Activated naive CD4-positive, alpha-beta T cell treated with anti-CD3 and anti-CD28 coated beads, Interleukin-2, amount 10 ng/mL, durations not matched to agents 7 days and 5 days (primary cell): ENCODE measurements around the gene WDR88.

Experiments used
- CTCF ChIA-PET: fragments of 350-600 bp; sonication (Branson Sonifier 250); formaldehyde crosslinking; loops from one replicate; lab custom pipeline; 2021; ENCODE audit warnings: antibody characterized with exemption; lab: Charles Lee
- DNase-seq: peaks from one replicate; pipeline ENCODE4 v3.0.0-alpha.2; 2020
- H3K27ac Mint-ChIP-seq: one replicate; pipeline ENCODE4 v1.8.0; 2021; ENCODE audit warnings: mild to moderate bottlenecking, moderate library complexity, mixed read lengths
- H3K27me3 Mint-ChIP-seq: one replicate; pipeline ENCODE4 v1.8.0; 2021; ENCODE audit warnings: mild to moderate bottlenecking, mixed read lengths
- H3K36me3 Mint-ChIP-seq: one replicate; pipeline ENCODE4 v1.8.0; 2021; ENCODE audit warnings: mixed read lengths
- H3K4me1 Mint-ChIP-seq: one replicate; pipeline ENCODE4 v1.8.0; 2021; ENCODE audit warnings: mixed read lengths
- H3K4me3 Mint-ChIP-seq: one replicate; pipeline ENCODE4 v1.8.0; 2021; ENCODE audit warnings: mild to moderate bottlenecking, moderate library complexity, mixed read lengths
- H3K9me3 Mint-ChIP-seq: one replicate; pipeline ENCODE4 v1.8.0; 2021; ENCODE audit warnings: mixed read lengths

WDR88 gene

GRCh38 chr19:33199441-33200265 is 67.7 kb downstream of the WDR88 start:
- no peak overlapping the region for H3K4me3 Mint-ChIP-seq
- H3K36me3 Mint-ChIP-seq = no peaks in the 10 kb centered on the region
- H3K9me3 Mint-ChIP-seq = no peaks in the 10 kb centered on the region
- H3K4me1 Mint-ChIP-seq = no peaks in the 10 kb centered on the region
- peaks cover 38% of the 10 kb centered on the region for H3K27me3 Mint-ChIP-seq
- CTCF ChIA-PET = no interaction called here
- no peak for DNase-seq
- no peak overlapping the region for H3K27ac Mint-ChIP-seq

- Mint-ChIP-seq H3K4me3 (no peak overlapping the region), H3K4me1 (no peaks in the 10 kb centered on the region), H3K27ac (no peak overlapping the region)
Measured at GRCh38 chr19:33201473-33201872, 69.6 kb downstream of the WDR88 start.

GRCh38 chr19:33201886-33202545 is 70.1 kb downstream of the WDR88 start:
- H3K4me1 Mint-ChIP-seq = no peaks in the 10 kb centered on the region
- H3K27ac Mint-ChIP-seq = no peak overlapping the region
- DNase-seq = no peak
- no peaks in the 10 kb centered on the region for H3K36me3 Mint-ChIP-seq
- H3K27me3 Mint-ChIP-seq = peaks cover 16% of the 10 kb centered on the region
- H3K9me3 Mint-ChIP-seq = no peaks in the 10 kb centered on the region
- CTCF ChIA-PET = interaction anchor here (1.0 kb wide), 1 partner anchor 17 kb away, joined by 4 read pairs; no protein-coding TSS in a partner anchor
- no peak overlapping the region for H3K4me3 Mint-ChIP-seq

More at GRCh38 chr19:33201473-33201872, 69.6 kb downstream of the WDR88 start:
- H3K27me3 Mint-ChIP-seq = peaks cover 21% of the 10 kb centered on the region
- no peaks in the 10 kb centered on the region for H3K36me3 Mint-ChIP-seq
- CTCF ChIA-PET = interaction anchor here (1.0 kb wide), 1 partner anchor 17 kb away, joined by 4 read pairs; no protein-coding TSS in a partner anchor
- DNase-seq = no peak
- no peaks in the 10 kb centered on the region for H3K9me3 Mint-ChIP-seq

GRCh38 chr19:33202546-33203507 is 70.9 kb downstream of the WDR88 start:
- no peaks in the 10 kb centered on the region for H3K9me3 Mint-ChIP-seq
- peaks cover 9% of the 10 kb centered on the region for H3K27me3 Mint-ChIP-seq
- H3K4me3 Mint-ChIP-seq = no peak overlapping the region
- no peaks in the 10 kb centered on the region for H3K4me1 Mint-ChIP-seq
- no peak for DNase-seq
- H3K36me3 Mint-ChIP-seq = no peaks in the 10 kb centered on the region
- CTCF ChIA-PET = interaction anchor here (1.0 kb wide), 1 partner anchor 18 kb away, joined by 4 read pairs; no protein-coding TSS in a partner anchor
- no peak overlapping the region for H3K27ac Mint-ChIP-seq

- Mint-ChIP-seq H3K36me3 (no peaks in the 10 kb centered on the region), H3K9me3 (no peaks in the 10 kb centered on the region), H3K4me3 (no peak overlapping the region), H3K27me3 (peaks cover 7% of the 10 kb centered on the region), H3K27ac (no peak overlapping the region), H3K4me1 (no peaks in the 10 kb centered on the region)
- DNase-seq = no peak
- CTCF ChIA-PET = no interaction called here
Measured at GRCh38 chr19:33203529-33203928, 71.6 kb downstream of the WDR88 start.

DNA sequence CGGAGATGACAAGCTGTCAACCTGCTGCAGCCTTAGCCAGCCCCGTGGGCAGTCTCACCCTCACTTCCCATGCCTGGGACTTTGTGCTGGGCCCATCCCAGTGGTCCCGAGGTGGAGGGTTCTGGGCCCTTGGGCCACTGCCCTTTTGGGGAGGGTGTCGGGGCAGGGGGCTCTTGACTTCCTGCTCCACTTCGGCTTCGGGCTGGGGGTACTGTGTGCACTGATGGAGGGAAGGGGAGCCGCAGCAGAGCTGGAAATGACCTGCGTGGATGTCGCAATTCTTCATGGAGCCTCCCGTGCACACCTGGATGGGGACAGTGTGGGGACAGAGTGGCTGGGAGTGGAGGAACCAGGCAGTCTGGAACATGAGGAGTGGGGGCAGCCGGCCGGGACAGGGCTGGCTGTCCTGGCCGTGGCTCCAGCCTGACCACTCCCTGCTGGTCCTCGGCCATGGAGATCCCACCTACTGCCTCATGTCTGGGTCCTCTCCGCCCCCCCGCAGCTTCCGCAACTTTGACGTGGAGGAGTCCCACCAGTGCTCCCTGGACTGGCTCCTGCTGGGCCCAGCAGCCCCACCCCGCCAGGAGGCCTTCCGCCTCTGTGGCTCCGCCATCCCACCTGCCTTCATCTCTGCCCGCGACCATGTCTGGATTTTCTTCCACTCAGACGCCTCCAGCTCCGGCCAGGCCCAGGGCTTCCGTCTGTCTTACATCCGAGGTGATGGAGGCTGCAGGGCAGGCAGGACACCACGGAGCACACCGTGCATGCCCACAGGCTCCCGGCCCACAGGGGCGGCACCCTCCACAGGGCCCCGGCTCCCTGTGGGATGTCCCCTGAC is 72.4 kb downstream of the WDR88 start:
- H3K36me3 Mint-ChIP-seq = no peaks in the 10 kb centered on the region
- H3K27me3 Mint-ChIP-seq = peaks cover 3% of the 10 kb centered on the region
- no peak overlapping the region for H3K4me3 Mint-ChIP-seq
- no peaks in the 10 kb centered on the region for H3K4me1 Mint-ChIP-seq
- no peak for DNase-seq
- no peak overlapping the region for H3K27ac Mint-ChIP-seq
- H3K9me3 Mint-ChIP-seq = no peaks in the 10 kb centered on the region
- CTCF ChIA-PET = no interaction called here

DNA sequence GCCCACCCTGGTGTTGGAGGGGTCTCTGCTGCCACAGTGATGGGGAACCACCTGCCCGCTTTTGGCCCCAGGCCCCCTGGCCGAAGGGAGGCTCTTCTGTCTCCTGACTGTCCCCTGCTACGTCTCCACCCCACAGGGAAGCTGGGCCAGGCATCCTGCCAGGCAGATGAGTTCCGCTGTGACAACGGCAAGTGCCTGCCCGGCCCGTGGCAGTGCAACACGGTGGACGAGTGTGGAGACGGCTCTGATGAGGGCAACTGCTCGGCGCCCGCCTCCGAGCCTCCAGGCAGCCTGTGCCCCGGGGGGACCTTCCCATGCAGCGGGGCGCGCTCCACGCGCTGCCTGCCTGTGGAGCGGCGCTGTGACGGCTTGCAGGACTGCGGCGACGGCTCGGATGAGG is 73.2 kb downstream of the WDR88 start:
- no peaks in the 10 kb centered on the region for H3K9me3 Mint-ChIP-seq
- H3K27ac Mint-ChIP-seq = no peak overlapping the region
- CTCF ChIA-PET = interaction anchor here (0.5 kb wide), 1 partner anchor 120 kb away, joined by 3 read pairs; no protein-coding TSS in a partner anchor
- no peaks in the 10 kb centered on the region for H3K4me1 Mint-ChIP-seq
- H3K27me3 Mint-ChIP-seq = peaks cover 3% of the 10 kb centered on the region
- DNase-seq = no peak
- H3K36me3 Mint-ChIP-seq = no peaks in the 10 kb centered on the region
- H3K4me3 Mint-ChIP-seq = no peak overlapping the region

- Mint-ChIP-seq H3K27ac (no peak overlapping the region), H3K9me3 (no peaks in the 10 kb centered on the region), H3K27me3 (no peaks in the 10 kb centered on the region), H3K36me3 (no peaks in the 10 kb centered on the region), H3K4me3 (no peak overlapping the region), H3K4me1 (no peaks in the 10 kb centered on the region)
- no peak for DNase-seq
- CTCF ChIA-PET = interaction anchor here (0.5 kb wide), 1 partner anchor 119 kb away, joined by 3 read pairs; no protein-coding TSS in a partner anchor
Measured at GRCh38 chr19:33205531-33206260, 73.8 kb downstream of the WDR88 start.

DNA sequence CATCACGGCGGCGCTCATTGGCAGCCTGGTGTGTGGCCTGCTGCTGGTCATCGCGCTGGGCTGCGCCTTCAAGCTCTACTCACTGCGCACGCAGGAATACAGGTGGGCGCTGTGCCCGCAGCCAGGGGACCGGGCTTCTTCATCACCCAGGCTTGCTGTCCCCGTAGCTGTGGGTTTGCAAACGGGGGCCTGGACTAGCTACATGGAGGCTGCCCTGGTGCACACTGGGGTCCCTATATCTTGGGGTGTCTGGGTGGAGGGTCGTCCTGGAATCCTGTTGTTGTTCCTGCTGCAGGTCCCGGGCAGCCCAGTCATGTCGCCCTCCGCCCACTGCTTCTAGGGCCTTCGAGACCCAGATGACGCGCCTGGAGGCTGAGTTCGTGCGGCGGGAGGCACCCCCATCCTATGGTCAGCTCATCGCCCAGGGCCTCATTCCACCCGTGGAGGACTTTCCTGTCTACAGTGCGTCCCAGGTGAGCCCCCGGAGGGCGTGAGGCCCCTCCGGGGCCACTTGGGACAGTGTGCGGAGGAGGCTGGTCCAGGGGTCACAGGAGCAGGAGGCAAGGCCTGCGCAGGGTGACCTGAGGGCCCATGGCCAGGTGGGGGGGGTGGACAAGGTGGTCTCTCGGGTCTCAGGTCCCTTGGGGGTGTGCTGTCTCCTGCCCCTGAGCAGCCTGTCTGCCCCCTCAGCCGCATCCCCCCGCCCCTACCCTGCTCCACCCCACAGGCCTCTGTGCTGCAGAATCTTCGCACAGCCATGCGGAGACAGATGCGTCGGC is 74.5 kb downstream of the WDR88 start:
- Mint-ChIP-seq H3K27me3 (no peaks in the 10 kb centered on the region), H3K36me3 (no peaks in the 10 kb centered on the region), H3K27ac (no peak overlapping the region), H3K9me3 (no peaks in the 10 kb centered on the region), H3K4me1 (no peaks in the 10 kb centered on the region), H3K4me3 (no peak overlapping the region)
- CTCF ChIA-PET = no interaction called here
- DNase-seq = no peak

- Mint-ChIP-seq H3K27ac (no peak overlapping the region), H3K9me3 (no peaks in the 10 kb centered on the region), H3K36me3 (no peaks in the 10 kb centered on the region), H3K27me3 (no peaks in the 10 kb centered on the region), H3K4me3 (no peak overlapping the region), H3K4me1 (no peaks in the 10 kb centered on the region)
- CTCF ChIA-PET = no interaction called here
- DNase-seq = no peak
Measured at GRCh38 chr19:33207040-33207620, 75.2 kb downstream of the WDR88 start.

DNA sequence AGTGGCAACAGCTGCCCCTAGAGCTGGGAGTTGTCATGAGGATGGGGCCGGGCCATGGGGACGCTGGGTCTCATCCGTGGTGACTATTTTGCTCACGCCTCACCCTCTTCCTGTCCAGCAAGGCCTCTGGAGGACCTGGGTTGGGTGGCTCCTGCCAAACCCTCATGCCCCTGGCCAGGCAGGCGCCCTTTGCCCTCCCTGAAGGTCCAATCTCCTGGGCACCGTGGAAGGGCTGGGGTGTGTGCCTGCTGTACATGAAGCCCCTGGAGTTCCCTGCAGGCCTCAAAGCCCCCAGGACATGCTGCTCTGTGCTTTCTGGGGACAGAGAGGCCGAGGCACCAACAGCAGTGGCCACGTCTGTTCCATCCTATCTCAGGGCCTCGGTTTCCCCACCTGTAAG is 76.0 kb downstream of the WDR88 start:
- Mint-ChIP-seq H3K4me1 (no peaks in the 10 kb centered on the region), H3K36me3 (no peaks in the 10 kb centered on the region), H3K4me3 (no peak overlapping the region), H3K27me3 (no peaks in the 10 kb centered on the region), H3K9me3 (no peaks in the 10 kb centered on the region), H3K27ac (no peak overlapping the region)
- no peak for DNase-seq
- CTCF ChIA-PET = no interaction called here

GRCh38 chr19:33208371-33208895 is 76.5 kb downstream of the WDR88 start:
- Mint-ChIP-seq H3K27ac (no peak overlapping the region), H3K9me3 (no peaks in the 10 kb centered on the region), H3K36me3 (no peaks in the 10 kb centered on the region), H3K4me1 (no peaks in the 10 kb centered on the region), H3K27me3 (no peaks in the 10 kb centered on the region), H3K4me3 (no peak overlapping the region)
- CTCF ChIA-PET = no interaction called here
- no peak for DNase-seq
